Glutamatergic neuron (in vitro differentiated cells): Measurements from ENCODE around the gene GPC6. TPM values are rescaled to one million over a fixed set of nuclear protein-coding genes. Genes with fewer than 3 reads are reported as not detected.

ENCODE experiments used
- DNase-seq: peaks from one replicate; pipeline ENCODE4 v3.0.0; 2022
- H3K27ac Mint-ChIP-seq: one replicate; pipeline ENCODE4 v1.8.0; 2020; ENCODE audit warnings: mild to moderate bottlenecking, mixed read lengths, inconsistent platforms; ENCODE audit not compliant: unreplicated experiment
- H3K27me3 Mint-ChIP-seq: one replicate; pipeline ENCODE4 v1.8.0; 2020; ENCODE audit warnings: mild to moderate bottlenecking, moderate library complexity, mixed read lengths, inconsistent platforms; ENCODE audit not compliant: unreplicated experiment
- H3K36me3 Mint-ChIP-seq: one replicate; pipeline ENCODE4 v1.8.0; 2020; ENCODE audit warnings: mild to moderate bottlenecking, mixed read lengths, inconsistent platforms; ENCODE audit not compliant: unreplicated experiment
- H3K4me1 Mint-ChIP-seq: one replicate; pipeline ENCODE4 v1.8.0; 2020; ENCODE audit warnings: mild to moderate bottlenecking, low read depth, mixed read lengths, inconsistent platforms; ENCODE audit not compliant: unreplicated experiment
- H3K4me3 Mint-ChIP-seq: one replicate; pipeline ENCODE4 v1.8.0; 2020; ENCODE audit warnings: mild to moderate bottlenecking, mixed read lengths, inconsistent platforms; ENCODE audit not compliant: unreplicated experiment
- H3K9me3 Mint-ChIP-seq: one replicate; pipeline ENCODE4 v1.8.0; 2020; ENCODE audit warnings: mild to moderate bottlenecking, moderate library complexity, mixed read lengths, inconsistent platforms; ENCODE audit not compliant: unreplicated experiment
- total RNA-seq: library from RNA; stranded (reverse); fragmentation: NEBNext Ultra II Directional; extraction: Animal tissue kit (Norgen Biotek cat#: 25700); gene quantifications from one replicate; pipeline ENCODE4 v1.2.1, GENCODE V29; 2021; ENCODE audit not compliant: unreplicated experiment
- TF ChIP-seq, protein P1 (sequence below): fragments of 200-600 bp; sonication (generic); IDR thresholded peaks from one replicate; pipeline ENCODE4 v1.5.0; 2021; ENCODE audit not compliant: partially characterized antibody, unreplicated experiment

Gene GPC6
- total RNA-seq, 1 donor from 2014 or later = 11.8 TPM

DNA sequence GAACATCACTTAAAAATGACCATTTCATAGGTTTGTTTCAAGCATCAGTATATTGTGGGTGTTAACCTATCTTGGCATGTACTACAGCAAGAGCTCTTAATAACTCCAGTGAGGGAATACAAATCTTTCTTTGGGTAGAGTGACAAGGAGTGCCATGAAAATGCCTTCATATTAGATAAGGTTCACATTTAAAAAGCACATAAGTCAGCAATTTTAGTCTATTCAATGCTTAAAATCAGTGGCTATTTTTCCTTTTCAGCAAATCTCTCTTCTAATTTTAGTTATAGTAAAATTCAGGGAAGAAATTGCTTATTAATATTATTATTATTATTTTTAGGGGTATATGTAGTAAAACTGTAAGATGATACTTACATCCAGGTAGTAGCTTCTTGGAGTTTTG lies 291.1 kb downstream of the GPC6 start:
- H3K4me1 Mint-ChIP-seq = peaks cover 3% of the 10 kb centered on the region

DNA sequence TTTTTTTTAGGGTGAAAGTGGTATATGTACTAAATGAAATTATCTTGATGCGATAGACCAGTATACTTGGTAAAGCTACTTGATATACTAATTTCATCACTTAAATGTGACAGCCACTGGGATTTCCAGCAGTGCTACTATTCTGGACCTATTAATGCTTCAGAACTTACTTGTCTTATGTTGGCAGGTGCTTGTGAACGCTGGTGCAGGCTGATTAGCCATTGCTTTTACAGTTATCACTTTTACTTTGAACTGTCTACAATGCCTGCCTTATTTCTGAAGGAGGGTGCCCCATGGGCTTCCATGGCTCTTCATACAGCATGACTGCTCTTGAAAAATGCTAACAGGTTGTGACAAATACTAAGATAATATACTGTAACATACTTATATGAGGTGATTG lies 294.7 kb downstream of the GPC6 start:
- no peak overlapping the region for H3K27ac Mint-ChIP-seq
- no peaks in the 10 kb centered on the region for H3K36me3 Mint-ChIP-seq
- H3K27me3 Mint-ChIP-seq = no peaks in the 10 kb centered on the region
- H3K4me3 Mint-ChIP-seq = no peak overlapping the region
- peaks cover 3% of the 10 kb centered on the region for H3K4me1 Mint-ChIP-seq
- DNase-seq = no peak
- TF ChIP-seq, protein P1, sequence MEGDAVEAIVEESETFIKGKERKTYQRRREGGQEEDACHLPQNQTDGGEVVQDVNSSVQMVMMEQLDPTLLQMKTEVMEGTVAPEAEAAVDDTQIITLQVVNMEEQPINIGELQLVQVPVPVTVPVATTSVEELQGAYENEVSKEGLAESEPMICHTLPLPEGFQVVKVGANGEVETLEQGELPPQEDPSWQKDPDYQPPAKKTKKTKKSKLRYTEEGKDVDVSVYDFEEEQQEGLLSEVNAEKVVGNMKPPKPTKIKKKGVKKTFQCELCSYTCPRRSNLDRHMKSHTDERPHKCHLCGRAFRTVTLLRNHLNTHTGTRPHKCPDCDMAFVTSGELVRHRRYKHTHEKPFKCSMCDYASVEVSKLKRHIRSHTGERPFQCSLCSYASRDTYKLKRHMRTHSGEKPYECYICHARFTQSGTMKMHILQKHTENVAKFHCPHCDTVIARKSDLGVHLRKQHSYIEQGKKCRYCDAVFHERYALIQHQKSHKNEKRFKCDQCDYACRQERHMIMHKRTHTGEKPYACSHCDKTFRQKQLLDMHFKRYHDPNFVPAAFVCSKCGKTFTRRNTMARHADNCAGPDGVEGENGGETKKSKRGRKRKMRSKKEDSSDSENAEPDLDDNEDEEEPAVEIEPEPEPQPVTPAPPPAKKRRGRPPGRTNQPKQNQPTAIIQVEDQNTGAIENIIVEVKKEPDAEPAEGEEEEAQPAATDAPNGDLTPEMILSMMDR = no peak
- H3K9me3 Mint-ChIP-seq = no peaks in the 10 kb centered on the region

More for the DNA sequence above, 291.1 kb downstream of the GPC6 start:
- Mint-ChIP-seq H3K4me3 (no peak overlapping the region), H3K27ac (no peak overlapping the region), H3K27me3 (no peaks in the 10 kb centered on the region), H3K36me3 (no peaks in the 10 kb centered on the region), H3K9me3 (no peaks in the 10 kb centered on the region)
- TF ChIP-seq, protein P1 = no peak
- DNase-seq = no peak

DNA sequence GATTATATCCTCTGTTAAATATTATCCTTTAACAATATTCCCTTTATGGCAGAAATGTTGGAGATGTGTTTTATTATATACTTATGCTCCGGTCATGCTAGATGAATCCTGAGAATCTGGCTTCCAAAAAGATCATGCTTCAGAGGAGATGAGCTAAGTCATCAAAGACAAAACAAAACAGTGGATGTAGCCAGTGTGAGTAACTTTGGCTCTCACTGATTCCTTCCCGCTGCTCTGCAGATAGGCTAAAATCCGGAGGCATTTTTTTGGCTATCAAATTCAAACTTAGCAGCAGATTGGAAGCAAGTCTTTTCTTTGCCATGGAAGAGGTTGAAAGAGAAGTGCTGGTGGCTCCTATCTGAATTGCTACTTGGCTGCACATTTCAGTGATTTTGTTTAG lies 295.9 kb downstream of the GPC6 start:
- Mint-ChIP-seq H3K4me3 (no peak overlapping the region), H3K27ac (no peak overlapping the region), H3K4me1 (peaks cover 3% of the 10 kb centered on the region), H3K27me3 (no peaks in the 10 kb centered on the region), H3K9me3 (no peaks in the 10 kb centered on the region), H3K36me3 (no peaks in the 10 kb centered on the region)
- TF ChIP-seq, protein P1 = no peak
- DNase-seq = no peak

DNA sequence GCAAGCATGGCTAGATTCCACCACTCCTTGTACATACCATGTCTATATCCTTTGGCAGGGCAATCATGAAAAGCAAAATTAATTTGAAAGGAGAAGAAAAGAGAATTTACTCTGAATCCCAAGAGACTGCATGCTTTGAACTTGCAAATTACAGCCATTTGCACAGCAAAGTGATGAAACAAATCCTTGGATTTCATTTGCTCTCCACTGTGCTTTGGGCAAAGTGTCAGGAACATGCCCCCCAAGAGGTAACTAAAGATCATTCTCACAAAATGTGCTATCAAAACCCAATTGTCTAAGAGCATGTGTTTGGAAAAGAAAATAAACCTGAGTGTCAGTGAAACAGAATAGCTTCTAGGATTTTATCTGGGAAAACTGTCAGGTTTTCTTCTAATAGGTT lies 298.5 kb downstream of the GPC6 start:
- H3K36me3 Mint-ChIP-seq = no peaks in the 10 kb centered on the region
- TF ChIP-seq, protein P1 = no peak
- peaks cover 3% of the 10 kb centered on the region for H3K4me1 Mint-ChIP-seq
- H3K27me3 Mint-ChIP-seq = no peaks in the 10 kb centered on the region
- H3K9me3 Mint-ChIP-seq = no peaks in the 10 kb centered on the region
- no peak for DNase-seq
- no peak overlapping the region for H3K4me3 Mint-ChIP-seq
- H3K27ac Mint-ChIP-seq = no peak overlapping the region

DNA sequence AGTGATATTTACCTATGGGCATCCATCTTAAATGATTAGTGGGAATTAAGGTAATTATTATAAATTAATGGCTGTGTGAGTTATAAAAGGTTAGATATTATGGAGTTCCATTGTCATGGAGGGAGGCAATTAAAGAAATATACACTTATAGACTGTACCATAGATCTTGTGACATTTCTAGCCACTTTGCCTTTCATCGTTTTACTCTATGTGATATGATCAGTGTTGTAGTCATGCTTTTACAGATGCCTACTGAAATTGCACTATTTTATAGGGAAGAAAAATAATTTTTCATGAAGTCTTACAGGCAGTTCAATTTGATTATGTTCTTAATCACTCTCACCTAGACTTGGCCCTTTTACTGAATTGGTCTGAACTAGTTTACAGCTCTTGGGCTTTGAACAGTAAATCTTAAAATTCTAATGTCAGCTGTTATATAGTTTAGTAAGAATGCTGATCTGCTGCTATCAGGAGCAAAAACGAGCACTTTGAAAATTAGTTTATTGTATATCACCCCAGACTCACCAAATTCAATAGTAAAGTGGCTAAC lies 301.2 kb downstream of the GPC6 start:
- DNase-seq = no peak
- TF ChIP-seq, protein P1 = no peak
- Mint-ChIP-seq H3K36me3 (no peaks in the 10 kb centered on the region), H3K27ac (no peak overlapping the region), H3K4me1 (no peaks in the 10 kb centered on the region), H3K4me3 (no peak overlapping the region), H3K9me3 (no peaks in the 10 kb centered on the region), H3K27me3 (no peaks in the 10 kb centered on the region)
